ENCODE results near the gene HYLS1.

HYLS1 gene

GRCh38 chr11:125948278-125949051 lies 61.0 kb downstream of the HYLS1 start:
- TF ChIP-seq, protein P1, sequence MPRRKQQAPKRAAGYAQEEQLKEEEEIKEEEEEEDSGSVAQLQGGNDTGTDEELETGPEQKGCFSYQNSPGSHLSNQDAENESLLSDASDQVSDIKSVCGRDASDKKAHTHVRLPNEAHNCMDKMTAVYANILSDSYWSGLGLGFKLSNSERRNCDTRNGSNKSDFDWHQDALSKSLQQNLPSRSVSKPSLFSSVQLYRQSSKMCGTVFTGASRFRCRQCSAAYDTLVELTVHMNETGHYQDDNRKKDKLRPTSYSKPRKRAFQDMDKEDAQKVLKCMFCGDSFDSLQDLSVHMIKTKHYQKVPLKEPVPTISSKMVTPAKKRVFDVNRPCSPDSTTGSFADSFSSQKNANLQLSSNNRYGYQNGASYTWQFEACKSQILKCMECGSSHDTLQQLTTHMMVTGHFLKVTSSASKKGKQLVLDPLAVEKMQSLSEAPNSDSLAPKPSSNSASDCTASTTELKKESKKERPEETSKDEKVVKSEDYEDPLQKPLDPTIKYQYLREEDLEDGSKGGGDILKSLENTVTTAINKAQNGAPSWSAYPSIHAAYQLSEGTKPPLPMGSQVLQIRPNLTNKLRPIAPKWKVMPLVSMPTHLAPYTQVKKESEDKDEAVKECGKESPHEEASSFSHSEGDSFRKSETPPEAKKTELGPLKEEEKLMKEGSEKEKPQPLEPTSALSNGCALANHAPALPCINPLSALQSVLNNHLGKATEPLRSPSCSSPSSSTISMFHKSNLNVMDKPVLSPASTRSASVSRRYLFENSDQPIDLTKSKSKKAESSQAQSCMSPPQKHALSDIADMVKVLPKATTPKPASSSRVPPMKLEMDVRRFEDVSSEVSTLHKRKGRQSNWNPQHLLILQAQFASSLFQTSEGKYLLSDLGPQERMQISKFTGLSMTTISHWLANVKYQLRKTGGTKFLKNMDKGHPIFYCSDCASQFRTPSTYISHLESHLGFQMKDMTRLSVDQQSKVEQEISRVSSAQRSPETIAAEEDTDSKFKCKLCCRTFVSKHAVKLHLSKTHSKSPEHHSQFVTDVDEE (CRISPR knock-in tag; IDR thresholded peaks at IDR 0.05) = no peak
- TF ChIP-seq GLIS3 (CRISPR knock-in tag; IDR thresholded peaks at IDR 0.05) (no peak), OSR1 (CRISPR knock-in tag; IDR thresholded peaks at IDR 0.05) (no peak), BACH2 (CRISPR knock-in tag; IDR thresholded peaks at IDR 0.05; ENCODE audit: borderline replicate concordance) (no peak), PPARA (CRISPR knock-in tag; IDR thresholded peaks at IDR 0.05; ENCODE audit: borderline replicate concordance) (no peak), CREB5 (CRISPR knock-in tag; IDR thresholded peaks at IDR 0.05; ENCODE audit: low read depth) (no peak)
- no peak for ATAC-seq

DNA sequence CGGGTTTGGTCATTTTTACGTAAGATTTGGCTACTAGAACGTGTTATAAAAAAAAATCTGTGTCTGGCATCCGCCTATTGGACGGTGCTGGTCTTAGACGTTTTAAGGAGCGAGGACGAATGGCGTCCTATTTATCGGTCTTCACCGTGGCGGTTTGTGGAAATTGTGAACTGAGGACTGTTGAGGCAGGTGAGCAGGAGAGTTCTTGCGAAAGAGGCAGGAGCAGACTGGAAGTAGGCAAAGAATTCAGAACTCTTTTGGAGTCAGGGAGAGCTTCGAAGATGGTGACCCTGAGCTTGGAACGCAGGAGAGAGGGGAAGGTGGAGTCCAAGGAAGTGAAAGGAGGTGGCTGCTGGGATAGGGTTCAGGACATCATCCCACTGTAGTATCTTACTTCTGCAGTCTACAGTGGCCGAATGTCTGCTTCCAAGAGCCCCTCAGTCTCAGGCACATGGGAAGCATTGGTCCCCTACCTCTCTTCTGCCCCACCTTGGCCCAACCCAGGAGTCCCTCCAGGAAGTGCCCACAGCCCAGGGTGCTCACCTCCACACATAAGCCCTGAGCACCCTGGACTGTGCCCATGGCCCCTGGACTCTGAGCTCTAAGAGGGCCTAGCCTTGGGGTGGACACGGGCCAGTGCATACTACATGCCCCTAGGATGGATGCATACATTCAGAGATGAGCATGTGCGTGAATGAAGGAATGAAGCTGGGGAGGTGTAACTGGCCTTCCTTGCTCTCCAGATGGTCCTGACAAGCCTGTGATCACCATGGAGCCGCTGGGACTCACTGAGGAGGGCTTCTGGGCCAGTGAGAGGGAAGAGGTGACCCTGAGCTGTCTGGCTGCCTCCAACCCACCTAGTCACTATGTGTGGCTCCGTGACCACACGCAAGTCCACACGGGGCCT lies 62.1 kb downstream of the HYLS1 start:
- ATAC-seq = no peak
- TF ChIP-seq BACH2 (CRISPR knock-in tag; IDR thresholded peaks at IDR 0.05; ENCODE audit: borderline replicate concordance) = no peak
- TF ChIP-seq PATZ1 (CRISPR knock-in tag; IDR thresholded peaks at IDR 0.05; ENCODE audit: borderline replicate concordance) = no peak
- TF ChIP-seq GLIS3 (CRISPR knock-in tag; IDR thresholded peaks at IDR 0.05) = no peak
- TF ChIP-seq TOX (CRISPR knock-in tag; IDR thresholded peaks at IDR 0.05; ENCODE audit: borderline replicate concordance) = no peak
- TF ChIP-seq, protein P2, sequence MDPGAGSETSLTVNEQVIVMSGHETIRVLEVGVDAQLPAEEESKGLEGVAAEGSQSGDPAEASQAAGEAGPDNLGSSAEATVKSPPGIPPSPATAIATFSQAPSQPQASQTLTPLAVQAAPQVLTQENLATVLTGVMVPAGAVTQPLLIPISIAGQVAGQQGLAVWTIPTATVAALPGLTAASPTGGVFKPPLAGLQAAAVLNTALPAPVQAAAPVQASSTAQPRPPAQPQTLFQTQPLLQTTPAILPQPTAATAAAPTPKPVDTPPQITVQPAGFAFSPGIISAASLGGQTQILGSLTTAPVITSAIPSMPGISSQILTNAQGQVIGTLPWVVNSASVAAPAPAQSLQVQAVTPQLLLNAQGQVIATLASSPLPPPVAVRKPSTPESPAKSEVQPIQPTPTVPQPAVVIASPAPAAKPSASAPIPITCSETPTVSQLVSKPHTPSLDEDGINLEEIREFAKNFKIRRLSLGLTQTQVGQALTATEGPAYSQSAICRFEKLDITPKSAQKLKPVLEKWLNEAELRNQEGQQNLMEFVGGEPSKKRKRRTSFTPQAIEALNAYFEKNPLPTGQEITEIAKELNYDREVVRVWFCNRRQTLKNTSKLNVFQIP (CRISPR knock-in tag; IDR thresholded peaks at IDR 0.05; ENCODE audit: borderline replicate concordance, low read depth) = no peak
- TF ChIP-seq ZC3H10 (CRISPR knock-in tag; IDR thresholded peaks at IDR 0.05) = no peak

DNA sequence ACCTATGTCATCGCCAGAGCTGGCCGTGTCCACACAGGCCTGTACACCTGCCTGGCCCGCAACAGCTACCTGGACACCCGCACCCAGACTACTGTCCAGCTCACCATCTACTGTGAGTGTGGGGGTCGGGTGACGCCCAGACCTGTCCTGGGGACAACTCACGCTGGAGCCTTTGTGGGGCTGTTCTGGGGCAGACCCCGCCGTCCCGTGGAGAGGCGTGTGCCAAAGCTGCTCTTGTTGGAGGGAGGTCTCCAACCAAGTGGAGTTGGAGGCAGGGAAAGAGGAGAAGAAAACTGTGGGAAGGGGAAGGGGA lies 62.7 kb downstream of the HYLS1 start:
- no peak for ATAC-seq
- TF ChIP-seq RARB (CRISPR knock-in tag; IDR thresholded peaks at IDR 0.05) (no peak), ZNF8 (CRISPR knock-in tag; IDR thresholded peaks at IDR 0.05) (no peak)
- TF ChIP-seq, protein P3, sequence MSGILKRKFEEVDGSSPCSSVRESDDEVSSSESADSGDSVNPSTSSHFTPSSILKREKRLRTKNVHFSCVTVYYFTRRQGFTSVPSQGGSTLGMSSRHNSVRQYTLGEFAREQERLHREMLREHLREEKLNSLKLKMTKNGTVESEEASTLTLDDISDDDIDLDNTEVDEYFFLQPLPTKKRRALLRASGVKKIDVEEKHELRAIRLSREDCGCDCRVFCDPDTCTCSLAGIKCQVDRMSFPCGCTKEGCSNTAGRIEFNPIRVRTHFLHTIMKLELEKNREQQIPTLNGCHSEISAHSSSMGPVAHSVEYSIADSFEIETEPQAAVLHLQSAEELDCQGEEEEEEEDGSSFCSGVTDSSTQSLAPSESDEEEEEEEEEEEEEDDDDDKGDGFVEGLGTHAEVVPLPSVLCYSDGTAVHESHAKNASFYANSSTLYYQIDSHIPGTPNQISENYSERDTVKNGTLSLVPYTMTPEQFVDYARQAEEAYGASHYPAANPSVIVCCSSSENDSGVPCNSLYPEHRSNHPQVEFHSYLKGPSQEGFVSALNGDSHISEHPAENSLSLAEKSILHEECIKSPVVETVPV (CRISPR knock-in tag; IDR thresholded peaks at IDR 0.05) = no peak

Measured in SK-N-SH treated with all-trans-retinoic acid at 6 μM for 48 hours (cell line).